A549 (cell line): ENCODE measurements around the gene PIP4K2A. TPM values are rescaled to one million over a fixed set of nuclear protein-coding genes. Genes with fewer than 3 reads are reported as not detected.

Source experiments
- ATAC-seq, 2 experiments: fragments of 200-7000 bp in 1 of 2; fragments of >200 bp in 1 of 2; cut with Nextera tagmentation in 1 of 2; cut with Tn5 transposase in 1 of 2; 3 replicates each; pipeline versions ENCODE4 v1.8.0 to v1.9.1; 2018 to 2020; ENCODE audit warnings: mild to moderate bottlenecking in 1 of 2, moderate library complexity in 1 of 2
- CTCF ChIA-PET: fragments of 300-600 bp; sonication (Branson Sonifier 250); formaldehyde crosslinking; extraction: SDS; loops from one replicate; lab custom pipeline; 2021; ENCODE audit warnings: antibody characterized with exemption, inconsistent platforms; lab: Yijun Ruan, JAX
- POLR2A ChIA-PET: fragments of 350-600 bp; formaldehyde crosslinking; extraction: SDS; loops from one replicate; lab custom pipeline; 2021; ENCODE audit warnings: antibody characterized with exemption, inconsistent platforms; lab: Yijun Ruan, JAX
- DNase-seq, 2 experiments: peaks; one replicate each; pipeline versions ENCODE4 v3.0.0 to v3.0.0-alpha.2; 2011 to 2016; ENCODE audit warnings: low read depth in 1 of 2, low spot score in 1 of 2
- FAIRE-seq: peaks from 2 replicates; lab custom pipeline; 2011; peaks lifted over from hg19 to GRCh38; lab: Jason Lieb, UNC
- H3K27ac ChIP-seq, 2 experiments: fragments of >200 bp; sonication (Bioruptor Twin); formaldehyde crosslinking; 3 replicates each; pipeline ENCODE4 v1.5.1; 2016 to 2017
- H3K4me1 ChIP-seq: fragments of >200 bp; sonication (Bioruptor Twin); formaldehyde crosslinking; 3 replicates; pipeline ENCODE4 v1.6.1; 2016
- H3K4me2 ChIP-seq: fragments of >200 bp; sonication (Bioruptor Twin); formaldehyde crosslinking; 3 replicates; pipeline ENCODE4 v1.6.1; 2016
- H3K4me3 ChIP-seq: fragments of >200 bp; sonication (Bioruptor Twin); formaldehyde crosslinking; 3 replicates; pipeline ENCODE4 v1.5.1; 2016
- H3K9me3 ChIP-seq: fragments of >200 bp; sonication (Bioruptor Twin); formaldehyde crosslinking; 3 replicates; pipeline ENCODE4 v1.6.1; 2016
- BHLHE40 ChIP-seq: IDR thresholded peaks from 2 replicates; pipeline ENCODE4 v1.6.1; 2012; ENCODE audit warnings: low read depth, low read length, inconsistent platforms
- CBX2 ChIP-seq: fragments of 200-600 bp; sonication (generic); IDR thresholded peaks from 2 replicates; pipeline ENCODE4 v1.6.1; 2016; ENCODE audit warnings: low read depth, mild to moderate bottlenecking, borderline replicate concordance
- CBX8 ChIP-seq: fragments of 200-600 bp; sonication (generic); IDR thresholded peaks from 2 replicates; pipeline ENCODE4 v1.6.1; 2016
- EHF ChIP-seq: fragments of 250-450 bp; sonication (Bioruptor Pico); IDR thresholded peaks from 2 replicates; pipeline ENCODE4 v1.5.0; 2020; ENCODE audit warnings: mild to moderate bottlenecking
- EHMT2 ChIP-seq: fragments of 200-600 bp; sonication (generic); IDR thresholded peaks from 2 replicates; pipeline ENCODE4 v1.6.1; 2016; ENCODE audit warnings: antibody characterized with exemption, low read depth, mild to moderate bottlenecking, moderate library complexity
- ESRRA ChIP-seq: fragments of 150-350 bp; IDR thresholded peaks from 2 replicates; pipeline ENCODE4 v1.6.1; 2014; ENCODE audit warnings: mild to moderate bottlenecking, low read length, borderline replicate concordance
- FOSB ChIP-seq: fragments of 250-450 bp; sonication (Bioruptor Pico); IDR thresholded peaks from 2 replicates; pipeline ENCODE4 v1.5.0; 2020; ENCODE audit warnings: mild to moderate bottlenecking, moderate library complexity
- FOSL2 ChIP-seq, 2 experiments: fragments of 450-650 bp in 1 of 2; fragments of >200 bp in 1 of 2; sonication (Bioruptor Twin) in 1 of 2; formaldehyde crosslinking; IDR thresholded peaks; 2 replicates each; pipeline versions ENCODE4 v1.5.0 to v1.6.1; 2016 to 2020; ENCODE audit warnings: mild to moderate bottlenecking in 1 of 2, moderate library complexity in 1 of 2
- FOXS1 ChIP-seq: fragments of 250-450 bp; sonication (Bioruptor Pico); IDR thresholded peaks from 2 replicates; pipeline ENCODE4 v1.5.0; 2020; ENCODE audit warnings: mild to moderate bottlenecking, moderate library complexity
- HOXA7 ChIP-seq: fragments of 250-450 bp; sonication (Bioruptor Pico); IDR thresholded peaks from 2 replicates; pipeline ENCODE4 v1.5.0; 2020; ENCODE audit warnings: mild to moderate bottlenecking, moderate library complexity
- HOXB5 ChIP-seq: fragments of 250-450 bp; sonication (Bioruptor Pico); IDR thresholded peaks from 2 replicates; pipeline ENCODE4 v1.5.0; 2020; ENCODE audit warnings: mild to moderate bottlenecking, moderate library complexity
- JUN ChIP-seq, 2 experiments: fragments of >200 bp; sonication (Bioruptor Twin); formaldehyde crosslinking; IDR thresholded peaks; 2 replicates in 1 of 2; 3 replicates in 1 of 2; pipeline ENCODE4 v1.6.1; 2016 to 2017
- MAZ ChIP-seq: fragments of 150-350 bp; IDR thresholded peaks from 2 replicates; pipeline ENCODE4 v1.6.1; 2014; ENCODE audit warnings: antibody characterized with exemption, low read depth, low read length, borderline replicate concordance
- MYC ChIP-seq: IDR thresholded peaks from 2 replicates; pipeline ENCODE4 v1.6.1; 2012; ENCODE audit warnings: mild to moderate bottlenecking, inconsistent platforms, low read length, improper control_type of control experiment, borderline replicate concordance
- NPAS2 ChIP-seq: fragments of 250-450 bp; sonication (Bioruptor Pico); IDR thresholded peaks from 2 replicates; pipeline ENCODE4 v1.8.0; 2022; ENCODE audit warnings: mild to moderate bottlenecking, moderate library complexity, borderline replicate concordance
- PHF8 ChIP-seq: fragments of 200-600 bp; sonication (generic); IDR thresholded peaks from 2 replicates; pipeline ENCODE4 v1.6.1; 2016; ENCODE audit warnings: low read depth, mild to moderate bottlenecking, antibody characterized with exemption, moderate library complexity, borderline replicate concordance
- POLR2A ChIP-seq: IDR thresholded peaks from 2 replicates; pipeline ENCODE4 v1.6.1; 2012; ENCODE audit warnings: mild to moderate bottlenecking, low read length
- RAD21 ChIP-seq, 2 experiments: fragments of >200 bp in 1 of 2; sonication (Bioruptor Twin) in 1 of 2; formaldehyde crosslinking in 1 of 2; IDR thresholded peaks in 1 of 2; conservative IDR thresholded peaks in 1 of 2; 2 replicates in 1 of 2; 3 replicates in 1 of 2; pipeline ENCODE4 v1.6.1; 2012 to 2018; ENCODE audit warnings: inconsistent platforms in 1 of 2
- RCOR1 ChIP-seq: fragments of 150-350 bp; IDR thresholded peaks from 2 replicates; pipeline ENCODE4 v1.6.1; 2014; ENCODE audit warnings: antibody characterized with exemption, low read length, low read depth
- RNF2 ChIP-seq: fragments of 200-600 bp; sonication (generic); IDR thresholded peaks from 2 replicates; pipeline ENCODE4 v1.6.1; 2016; ENCODE audit warnings: low read depth, mild to moderate bottlenecking, antibody characterized with exemption, moderate library complexity, borderline replicate concordance
- SMC3 ChIP-seq: fragments of >200 bp; sonication (Bioruptor Twin); formaldehyde crosslinking; IDR thresholded peaks from 3 replicates; pipeline ENCODE4 v1.6.1; 2018; ENCODE audit warnings: inconsistent platforms
- SREBF2 ChIP-seq: fragments of 450-650 bp; IDR thresholded peaks from 2 replicates; pipeline ENCODE4 v1.6.1; 2014; ENCODE audit warnings: mild to moderate bottlenecking, moderate library complexity
- TFCP2L1 ChIP-seq: fragments of 250-450 bp; sonication (Bioruptor Pico); IDR thresholded peaks from 2 replicates; pipeline ENCODE4 v1.5.0; 2021; ENCODE audit warnings: mild to moderate bottlenecking
- ZC3H11A ChIP-seq: fragments of 450-650 bp; IDR thresholded peaks from 2 replicates; pipeline ENCODE4 v1.6.1; 2014; ENCODE audit warnings: antibody characterized with exemption, mild to moderate bottlenecking
- ZSCAN20 ChIP-seq: fragments of 250-450 bp; sonication (Bioruptor Pico); IDR thresholded peaks from 2 replicates; pipeline ENCODE4 v1.8.0; 2022; ENCODE audit warnings: mild to moderate bottlenecking, moderate library complexity
- WGBS: methylation state at CpG from one replicate; pipeline ENCODE4 v1.1.6; 2017; ENCODE audit errors: missing lambda C conversion rate; 5-methylcytosine and 5-hydroxymethylcytosine counted together
- polyA plus RNA-seq, 4 experiments: library from polyadenylated mRNA; depleted of rRNA in 3 of 4; stranded (reverse); fragments of >200 nt; fragmentation: RNase III in 1 of 4; extraction: RNeasy Plus Mini Kit Qiagen cat#74134 plus additional on column Dnase treatment in 1 of 4; gene quantifications; 2 replicates in 3 of 4; 3 replicates in 1 of 4; pipeline ENCODE4 v1.2.3, GENCODE V29; 2011 to 2017
- TF ChIP-seq, protein P1 (sequence below): fragments of 250-450 bp; sonication (Bioruptor Pico); IDR thresholded peaks from 2 replicates; pipeline ENCODE4 v1.5.0; 2021; ENCODE audit warnings: mild to moderate bottlenecking, moderate library complexity, borderline replicate concordance
- TF ChIP-seq, protein P2 (sequence below): fragments of >200 bp; sonication (Bioruptor Twin); formaldehyde crosslinking; IDR thresholded peaks from 2 replicates; pipeline ENCODE4 v1.6.1; 2016
- TF ChIP-seq, protein P3 (sequence below): fragments of >200 bp; sonication (Bioruptor Twin); formaldehyde crosslinking; IDR thresholded peaks from 3 replicates; pipeline ENCODE4 v1.5.1; 2016

PIP4K2A gene
- polyA plus RNA-seq, 2 of the 4 experiments (the other 2 are of a cell fraction): 23.1 to 24.0 TPM

DNA sequence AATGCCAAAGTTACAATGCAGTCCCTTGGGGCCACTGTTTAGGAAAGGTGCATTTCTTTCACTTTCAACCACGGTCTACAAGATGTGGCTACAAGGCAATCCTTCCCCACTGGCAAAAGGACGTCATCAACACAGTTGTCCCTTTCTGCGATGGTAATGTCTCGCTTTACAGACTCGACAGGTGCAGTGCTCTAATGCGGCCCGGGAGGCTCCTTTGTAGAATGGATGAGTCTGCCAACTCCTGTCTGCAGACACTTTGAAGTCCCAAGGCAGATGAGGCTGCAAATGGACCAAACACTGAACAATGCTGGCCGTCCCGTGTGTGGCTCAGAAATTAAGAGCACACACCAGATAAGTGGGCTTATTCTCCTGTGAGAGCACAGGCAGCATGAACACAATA, 133.7 kb downstream of the PIP4K2A start (continued):
- TF ChIP-seq CBX2 (no peak), CBX8 (no peak)
- TF ChIP-seq, all 56 proteins: peak for 0

DNA sequence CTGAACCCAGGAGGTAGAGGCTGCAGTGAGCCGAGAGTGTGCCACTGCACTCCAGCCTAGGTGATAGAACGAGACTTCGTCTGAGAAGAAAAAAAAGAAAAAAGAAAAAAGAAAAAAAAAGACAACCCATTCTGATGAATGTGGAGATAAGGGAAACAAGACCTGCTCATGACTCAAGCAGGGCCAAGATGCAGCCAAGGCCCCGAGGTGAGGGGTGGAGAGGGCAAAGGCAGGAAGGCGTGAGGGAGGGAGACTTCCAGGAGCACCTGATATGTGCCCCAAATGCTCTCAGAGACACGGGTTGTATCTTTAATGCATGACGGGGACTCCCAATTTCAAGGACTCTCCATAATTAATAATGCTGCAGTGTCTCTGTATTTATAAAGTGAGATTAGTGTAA, 134.6 kb downstream of the PIP4K2A start:
- WGBS: 88% methylated on average over 7 of the region's 7 CpGs
- FAIRE-seq: no peak
- CTCF ChIA-PET: no interaction called here
- DNase-seq: no peak
- H3K9me3 ChIP-seq: no peaks in the 10 kb centered on the region
- no peak overlapping the region for H3K27ac ChIP-seq
- H3K4me1 ChIP-seq: no peaks in the 10 kb centered on the region
- no peak overlapping the region for H3K4me2 ChIP-seq
- ATAC-seq: no peak
- H3K4me3 ChIP-seq: no peak overlapping the region
- POLR2A ChIA-PET: no interaction called here
- TF ChIP-seq, protein P1, sequence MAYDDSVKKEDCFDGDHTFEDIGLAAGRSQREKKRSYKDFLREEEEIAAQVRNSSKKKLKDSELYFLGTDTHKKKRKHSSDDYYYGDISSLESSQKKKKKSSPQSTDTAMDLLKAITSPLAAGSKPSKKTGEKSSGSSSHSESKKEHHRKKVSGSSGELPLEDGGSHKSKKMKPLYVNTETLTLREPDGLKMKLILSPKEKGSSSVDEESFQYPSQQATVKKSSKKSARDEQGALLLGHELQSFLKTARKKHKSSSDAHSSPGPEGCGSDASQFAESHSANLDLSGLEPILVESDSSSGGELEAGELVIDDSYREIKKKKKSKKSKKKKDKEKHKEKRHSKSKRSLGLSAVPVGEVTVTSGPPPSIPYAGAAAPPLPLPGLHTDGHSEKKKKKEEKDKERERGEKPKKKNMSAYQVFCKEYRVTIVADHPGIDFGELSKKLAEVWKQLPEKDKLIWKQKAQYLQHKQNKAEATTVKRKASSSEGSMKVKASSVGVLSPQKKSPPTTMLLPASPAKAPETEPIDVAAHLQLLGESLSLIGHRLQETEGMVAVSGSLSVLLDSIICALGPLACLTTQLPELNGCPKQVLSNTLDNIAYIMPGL (CRISPR knock-in tag): no peak
- TF ChIP-seq RNF2 (no peak), MYC (no peak), POLR2A (no peak), EHF (no peak), FOXS1 (CRISPR knock-in tag) (no peak), FOSB (CRISPR knock-in tag) (no peak), EHMT2 (no peak), RCOR1 (no peak), JUN (IDR thresholded peaks at IDR 0.05) (no peak), SREBF2 (no peak), FOSL2 (IDR thresholded peaks at IDR 0.05) (no peak), FOSL2 (CRISPR knock-in tag; IDR thresholded peaks at IDR 0.05) (no peak), HOXA7 (no peak), ESRRA (no peak)
- TF ChIP-seq, protein P2, sequence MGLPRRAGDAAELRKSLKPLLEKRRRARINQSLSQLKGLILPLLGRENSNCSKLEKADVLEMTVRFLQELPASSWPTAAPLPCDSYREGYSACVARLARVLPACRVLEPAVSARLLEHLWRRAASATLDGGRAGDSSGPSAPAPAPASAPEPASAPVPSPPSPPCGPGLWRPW: no peak

DNA sequence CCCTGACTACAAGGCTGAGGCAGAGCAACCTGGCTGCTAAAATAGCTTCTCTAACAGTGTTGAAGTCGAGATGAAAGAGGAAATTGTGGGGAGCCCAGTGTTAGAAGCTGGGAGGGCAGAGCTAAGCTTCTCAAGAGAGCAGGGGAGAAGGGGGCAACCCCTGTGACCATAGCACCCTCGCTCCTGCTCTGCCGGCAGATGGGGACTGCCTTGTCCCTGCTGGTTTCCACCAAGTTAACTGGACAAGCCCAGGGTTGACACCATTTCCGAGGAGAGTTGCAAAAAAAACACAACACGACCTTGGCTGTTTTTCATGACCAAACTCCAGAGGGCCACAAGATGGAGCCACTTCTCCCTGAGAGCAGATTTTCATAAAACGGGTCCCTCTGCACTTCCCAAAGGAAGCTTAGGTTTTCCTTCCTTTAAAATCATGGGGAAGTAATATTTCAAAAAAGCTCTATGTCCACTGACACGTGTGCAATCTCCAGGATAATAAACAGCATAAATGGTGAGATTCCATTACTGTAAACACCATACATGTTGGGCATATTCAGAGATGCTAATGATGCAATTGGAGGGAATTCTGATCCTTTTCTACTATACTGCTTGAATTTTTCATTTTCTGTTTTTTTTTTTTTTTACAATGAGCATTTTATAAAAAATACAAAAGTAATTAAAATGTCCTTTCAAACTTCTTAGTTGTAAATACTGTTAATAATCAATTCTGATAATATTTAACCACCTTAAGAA, 140.4 kb downstream of the PIP4K2A start:
- TF ChIP-seq ZC3H11A: no peak
- TF ChIP-seq TFCP2L1 (CRISPR knock-in tag): no peak
- no peak for TF ChIP-seq PHF8
- TF ChIP-seq MAZ: no peak
- no peak for TF ChIP-seq NPAS2 (CRISPR knock-in tag)
- no peak for TF ChIP-seq HOXB5
- TF ChIP-seq RNF2: no peak
- peak; percentile 57 to 61 for TF ChIP-seq RAD21 (conservative IDR thresholded peaks at IDR 0.05 in 1 of 2, IDR thresholded peaks at IDR 0.05 in 1 of 2)
- no peak for TF ChIP-seq ZSCAN20 (CRISPR knock-in tag)
- no peak for TF ChIP-seq CBX2
- no peak for TF ChIP-seq BHLHE40
- TF ChIP-seq SMC3: peak; percentile 56; the same call in 2 of the 3 replicates
- TF ChIP-seq, protein P2: no peak
- TF ChIP-seq, protein P1 (CRISPR knock-in tag): no peak
- no peak for TF ChIP-seq FOXS1 (CRISPR knock-in tag)
- TF ChIP-seq, protein P3, sequence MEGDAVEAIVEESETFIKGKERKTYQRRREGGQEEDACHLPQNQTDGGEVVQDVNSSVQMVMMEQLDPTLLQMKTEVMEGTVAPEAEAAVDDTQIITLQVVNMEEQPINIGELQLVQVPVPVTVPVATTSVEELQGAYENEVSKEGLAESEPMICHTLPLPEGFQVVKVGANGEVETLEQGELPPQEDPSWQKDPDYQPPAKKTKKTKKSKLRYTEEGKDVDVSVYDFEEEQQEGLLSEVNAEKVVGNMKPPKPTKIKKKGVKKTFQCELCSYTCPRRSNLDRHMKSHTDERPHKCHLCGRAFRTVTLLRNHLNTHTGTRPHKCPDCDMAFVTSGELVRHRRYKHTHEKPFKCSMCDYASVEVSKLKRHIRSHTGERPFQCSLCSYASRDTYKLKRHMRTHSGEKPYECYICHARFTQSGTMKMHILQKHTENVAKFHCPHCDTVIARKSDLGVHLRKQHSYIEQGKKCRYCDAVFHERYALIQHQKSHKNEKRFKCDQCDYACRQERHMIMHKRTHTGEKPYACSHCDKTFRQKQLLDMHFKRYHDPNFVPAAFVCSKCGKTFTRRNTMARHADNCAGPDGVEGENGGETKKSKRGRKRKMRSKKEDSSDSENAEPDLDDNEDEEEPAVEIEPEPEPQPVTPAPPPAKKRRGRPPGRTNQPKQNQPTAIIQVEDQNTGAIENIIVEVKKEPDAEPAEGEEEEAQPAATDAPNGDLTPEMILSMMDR: peak; percentile 59
- ChIA-PET POLR2A (interaction anchor here (0.6 kb wide), 1 partner anchor 416 kb away, joined by 5 read pairs; no protein-coding TSS in a partner anchor), CTCF (interaction anchor here (1.0 to 3.6 kb wide), 5 partner anchors 10 to 415 kb away, joined by 3 to 32 read pairs (median 8); no protein-coding TSS in a partner anchor)
- Histone ChIP-seq H3K4me3 (no peak overlapping the region), H3K4me2 (no peak overlapping the region), H3K4me1 (no peaks in the 10 kb centered on the region), H3K27ac (no peak overlapping the region), H3K9me3 (no peaks in the 10 kb centered on the region)
- FAIRE-seq (no peak), DNase-seq (peak; percentile 16 to 27), ATAC-seq (peak in 1 of 2 experiments; percentile 49; a peak in 1 of 6 replicates)
- 64% methylated on average over 7 of the region's 7 CpGs for WGBS
